Keratinocyte (primary cell): ENCODE measurements around the gene NSG1.

Experiments used
- EZH2 ChIP-seq: IDR thresholded peaks from one replicate; pipeline ENCODE4 v1.6.1; 2012; ENCODE audit warnings: inconsistent platforms, mild to moderate bottlenecking, low read length, moderate library complexity
- TF ChIP-seq, protein P1 (sequence below), 3 experiments: IDR thresholded peaks in 1 of 3; conservative IDR thresholded peaks in 1 of 3; optimal IDR thresholded peaks in 1 of 3; 2 replicates in 2 of 3; 3 replicates in 1 of 3; pipeline versions ENCODE3 to v1.5.1; 2011; ENCODE audit warnings: low read length in 3 of 3, mild to moderate bottlenecking in 3 of 3, moderate library complexity in 2 of 3, control low read depth in 1 of 3, inconsistent platforms in 1 of 3; ENCODE audit not compliant: insufficient read depth in 2 of 3; ENCODE audit errors: extremely low read depth in 1 of 3

GRCh38 chr4:4364486-4365208 is 22.3 kb upstream of the NSG1 start:
- TF ChIP-seq, protein P1, sequence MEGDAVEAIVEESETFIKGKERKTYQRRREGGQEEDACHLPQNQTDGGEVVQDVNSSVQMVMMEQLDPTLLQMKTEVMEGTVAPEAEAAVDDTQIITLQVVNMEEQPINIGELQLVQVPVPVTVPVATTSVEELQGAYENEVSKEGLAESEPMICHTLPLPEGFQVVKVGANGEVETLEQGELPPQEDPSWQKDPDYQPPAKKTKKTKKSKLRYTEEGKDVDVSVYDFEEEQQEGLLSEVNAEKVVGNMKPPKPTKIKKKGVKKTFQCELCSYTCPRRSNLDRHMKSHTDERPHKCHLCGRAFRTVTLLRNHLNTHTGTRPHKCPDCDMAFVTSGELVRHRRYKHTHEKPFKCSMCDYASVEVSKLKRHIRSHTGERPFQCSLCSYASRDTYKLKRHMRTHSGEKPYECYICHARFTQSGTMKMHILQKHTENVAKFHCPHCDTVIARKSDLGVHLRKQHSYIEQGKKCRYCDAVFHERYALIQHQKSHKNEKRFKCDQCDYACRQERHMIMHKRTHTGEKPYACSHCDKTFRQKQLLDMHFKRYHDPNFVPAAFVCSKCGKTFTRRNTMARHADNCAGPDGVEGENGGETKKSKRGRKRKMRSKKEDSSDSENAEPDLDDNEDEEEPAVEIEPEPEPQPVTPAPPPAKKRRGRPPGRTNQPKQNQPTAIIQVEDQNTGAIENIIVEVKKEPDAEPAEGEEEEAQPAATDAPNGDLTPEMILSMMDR (optimal IDR thresholded peaks at IDR 0.05 in 1 of 3, IDR thresholded peaks at IDR 0.05 in 1 of 3, conservative IDR thresholded peaks at IDR 0.05 in 1 of 3; ENCODE audit: extremely low read depth in 1 of 3, insufficient read depth in 2 of 3, low read length in 3 of 3): no peak
- no peak for TF ChIP-seq EZH2
